ENCODE measurements around the gene FAM78A. TPM values are rescaled to one million over a fixed set of nuclear protein-coding genes. Genes with fewer than 3 reads are reported as not detected.

FAM78A gene
- total and polyA plus RNA-seq, 2 donors (not counting 1 experiment from before 2014, with no cell fraction given) = 42.9 to 58.3 TPM

DNA sequence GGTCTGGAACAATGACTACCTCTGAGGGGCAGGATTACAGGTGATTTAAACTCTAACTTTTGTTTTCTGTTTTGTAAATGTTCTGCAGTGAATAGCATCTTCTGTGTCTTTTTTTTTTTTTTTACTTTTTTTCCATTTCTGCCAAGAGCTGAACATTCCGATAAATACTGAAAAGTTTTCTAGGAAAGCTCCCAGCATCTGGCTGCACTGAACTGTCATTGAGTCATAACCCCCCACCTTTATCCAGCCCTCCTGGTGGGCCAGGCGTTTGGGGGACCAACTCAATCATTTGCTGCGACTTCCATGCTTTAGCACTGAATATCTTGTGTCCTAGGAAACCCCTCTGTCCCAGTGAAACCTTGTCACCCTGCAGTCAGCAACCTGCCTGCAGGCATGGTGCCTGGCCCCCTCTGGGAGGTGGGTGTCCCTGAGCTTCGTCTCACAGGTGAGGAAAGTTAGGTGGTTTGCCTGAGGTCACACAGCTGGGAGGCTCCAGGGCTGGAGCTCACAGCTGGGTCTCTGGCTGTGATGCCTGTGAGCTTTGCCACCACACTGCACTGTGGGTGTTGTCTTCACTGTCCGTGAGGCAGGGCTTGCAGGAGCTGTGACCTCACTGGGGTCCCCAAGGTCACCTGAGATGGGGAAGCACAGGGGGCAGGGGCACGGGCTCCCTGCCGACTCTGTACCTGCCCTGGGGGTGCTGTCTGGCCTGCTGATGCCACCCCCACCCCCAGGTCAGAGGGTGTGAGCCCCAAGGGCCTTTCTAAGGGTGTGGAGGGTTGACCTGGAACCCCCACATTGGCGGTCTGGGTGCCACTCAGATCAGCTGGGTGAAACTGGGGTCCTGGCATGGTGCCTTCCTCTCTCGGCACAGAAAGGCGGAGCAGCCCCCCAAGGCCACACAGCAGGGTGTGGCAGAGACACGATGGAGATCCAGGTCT is 27.3 kb upstream of the FAM78A start:
- DNase-seq (no peak), ATAC-seq (ENCODE audit: low read depth) (no peak)
- Histone ChIP-seq H3K9me3 (ENCODE audit: control extremely low read depth in 1 of 3, control insufficient read depth in 2 of 3, insufficient read depth in 1 of 3, low read length in 2 of 3) (peaks cover 0 to 23% (median 3%) of the 10 kb centered on the region in 3 donors), H3K36me3 (replicated peaks in 1 of 2; ENCODE audit: control extremely low read depth in 1 of 2, control insufficient read depth in 1 of 2, extremely low read depth in 1 of 2, insufficient read depth in 2 of 2, low read length in 1 of 2) (no peaks in the 10 kb centered on the region), H3K27me3 (replicated peaks in 1 of 4; ENCODE audit: control extremely low read depth in 1 of 4, control insufficient read depth in 3 of 4, insufficient read depth in 4 of 4, low read length in 3 of 4) (peaks cover 0 to 5% (median 0%) of the 10 kb centered on the region in 4 experiments), H3K79me2 (ENCODE audit: control insufficient read depth, insufficient read depth, low read length) (no peaks in the 10 kb centered on the region), H4K20me1 (ENCODE audit: control insufficient read depth, insufficient read depth, low read length, poor library complexity, severe bottlenecking) (no peaks in the 10 kb centered on the region), H3K9ac (ENCODE audit: low read length) (no peak overlapping the region), H3K27ac (ENCODE audit: low read length in 2 of 2) (no peak overlapping the region), H3K4me3 (ENCODE audit: control extremely low read depth in 1 of 5, extremely low read depth in 1 of 5, insufficient read depth in 1 of 5, low read depth in 2 of 5, low read length in 4 of 5) (no peak overlapping the region), H2AFZ (ENCODE audit: insufficient read depth, low read depth, low read length, poor library complexity, severe bottlenecking) (no peak overlapping the region), H3K4me2 (replicated peaks; ENCODE audit: low read depth, low read length, poor library complexity, severe bottlenecking) (no peak overlapping the region), H3K4me1 (ENCODE audit: control insufficient read depth in 2 of 2, insufficient read depth in 2 of 2, low read length in 2 of 2) (peaks cover 9 to 17% of the 10 kb centered on the region in 2 donors)
- ChIA-PET CTCF (interaction anchor here (1.2 to 2.5 kb wide), 2 partner anchors 33 to 126 kb away, joined by 3 to 10 read pairs; no protein-coding TSS in a partner anchor), POLR2A (interaction anchor here (0.7 kb wide), 2 partner anchors 178 to 291 kb away, joined by 4 to 9 read pairs; no protein-coding TSS in a partner anchor)
- Mint-ChIP-seq H3K27me3 (peaks cover 5% of the 10 kb centered on the region), H3K4me1 (peaks cover 3% of the 10 kb centered on the region), H3K4me3 (no peak overlapping the region), H3K9me3 (ENCODE audit: insufficient read depth) (no peaks in the 10 kb centered on the region), H3K27ac (no peak overlapping the region)
- TF ChIP-seq EZH2 (IDR thresholded peaks at IDR 0.05; ENCODE audit: borderline replicate concordance, insufficient read depth, low read depth, low read length, poor library complexity, severe bottlenecking) (no peak), CTCF (IDR thresholded peaks at IDR 0.05) (no peak)
- intact Hi-C loops (cut with micrococcal nuclease) = no loop called here
- WGBS (ENCODE audit: insufficient coverage) = 88% methylated on average over 11 of the region's 11 CpGs

Data from B cell (primary cell).